Measurements from ENCODE around the gene STK11IP.

DNA sequence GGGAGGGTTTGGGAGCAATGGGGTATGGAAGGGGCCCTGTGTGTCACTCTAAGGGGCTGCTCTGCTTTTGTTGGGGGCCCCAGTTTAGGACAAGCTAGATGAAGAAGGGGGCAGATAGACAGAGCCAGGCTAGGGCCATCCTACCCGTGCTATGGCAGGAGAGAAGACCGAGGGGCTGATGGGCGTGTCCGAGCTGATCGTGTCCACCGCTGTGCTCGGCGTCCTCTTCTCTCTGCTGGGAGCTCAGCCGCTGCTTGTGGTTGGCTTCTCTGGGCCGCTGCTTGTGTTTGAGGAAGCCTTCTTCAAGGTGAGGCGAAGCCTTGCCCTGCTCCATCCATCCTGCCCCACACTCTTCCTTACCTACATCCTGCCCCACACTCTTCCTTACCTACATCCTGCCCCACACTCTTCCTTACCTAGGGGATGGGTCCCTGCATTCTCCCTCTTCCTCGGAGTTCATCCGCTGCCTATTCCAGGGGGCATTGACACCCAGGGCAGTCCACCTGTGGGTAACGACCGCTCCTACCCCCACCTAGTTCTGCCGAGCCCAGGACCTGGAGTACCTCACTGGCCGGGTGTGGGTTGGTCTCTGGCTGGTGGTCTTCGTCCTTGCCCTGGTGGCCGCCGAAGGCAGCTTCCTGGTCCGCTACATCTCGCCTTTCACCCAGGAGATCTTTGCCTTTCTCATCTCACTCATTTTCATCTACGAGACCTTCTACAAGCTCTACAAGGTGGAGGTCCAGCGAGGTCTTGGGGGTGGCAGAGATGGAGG, 38.7 kb downstream of the STK11IP start:
- TF ChIP-seq EZH2 (IDR thresholded peaks at IDR 0.05), result no peak
- TF ChIP-seq POLR2AphosphoS5 (IDR thresholded peaks at IDR 0.05; ENCODE audit: low read depth, low read length), result no peak
- TF ChIP-seq CEBPB (IDR thresholded peaks at IDR 0.05; ENCODE audit: low read depth), result no peak
- no peak for TF ChIP-seq ZNF274 (IDR thresholded peaks at IDR 0.05; ENCODE audit: low read depth, low read length)
- TF ChIP-seq, protein P1, sequence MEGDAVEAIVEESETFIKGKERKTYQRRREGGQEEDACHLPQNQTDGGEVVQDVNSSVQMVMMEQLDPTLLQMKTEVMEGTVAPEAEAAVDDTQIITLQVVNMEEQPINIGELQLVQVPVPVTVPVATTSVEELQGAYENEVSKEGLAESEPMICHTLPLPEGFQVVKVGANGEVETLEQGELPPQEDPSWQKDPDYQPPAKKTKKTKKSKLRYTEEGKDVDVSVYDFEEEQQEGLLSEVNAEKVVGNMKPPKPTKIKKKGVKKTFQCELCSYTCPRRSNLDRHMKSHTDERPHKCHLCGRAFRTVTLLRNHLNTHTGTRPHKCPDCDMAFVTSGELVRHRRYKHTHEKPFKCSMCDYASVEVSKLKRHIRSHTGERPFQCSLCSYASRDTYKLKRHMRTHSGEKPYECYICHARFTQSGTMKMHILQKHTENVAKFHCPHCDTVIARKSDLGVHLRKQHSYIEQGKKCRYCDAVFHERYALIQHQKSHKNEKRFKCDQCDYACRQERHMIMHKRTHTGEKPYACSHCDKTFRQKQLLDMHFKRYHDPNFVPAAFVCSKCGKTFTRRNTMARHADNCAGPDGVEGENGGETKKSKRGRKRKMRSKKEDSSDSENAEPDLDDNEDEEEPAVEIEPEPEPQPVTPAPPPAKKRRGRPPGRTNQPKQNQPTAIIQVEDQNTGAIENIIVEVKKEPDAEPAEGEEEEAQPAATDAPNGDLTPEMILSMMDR (IDR thresholded peaks at IDR 0.05 in 2 of 3, conservative IDR thresholded peaks at IDR 0.05 in 1 of 3; ENCODE audit: borderline replicate concordance in 1 of 3, insufficient read depth in 1 of 3, low read depth in 2 of 3, low read length in 2 of 3), result no peak
- no peak for TF ChIP-seq POLR2A (IDR thresholded peaks at IDR 0.05; ENCODE audit: borderline replicate concordance, extremely low read depth, insufficient read depth, insufficient read length)
- TF ChIP-seq, protein P2, sequence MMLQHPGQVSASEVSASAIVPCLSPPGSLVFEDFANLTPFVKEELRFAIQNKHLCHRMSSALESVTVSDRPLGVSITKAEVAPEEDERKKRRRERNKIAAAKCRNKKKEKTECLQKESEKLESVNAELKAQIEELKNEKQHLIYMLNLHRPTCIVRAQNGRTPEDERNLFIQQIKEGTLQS (IDR thresholded peaks at IDR 0.05), result no peak
- TF ChIP-seq, protein P3, sequence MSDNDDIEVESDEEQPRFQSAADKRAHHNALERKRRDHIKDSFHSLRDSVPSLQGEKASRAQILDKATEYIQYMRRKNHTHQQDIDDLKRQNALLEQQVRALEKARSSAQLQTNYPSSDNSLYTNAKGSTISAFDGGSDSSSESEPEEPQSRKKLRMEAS (IDR thresholded peaks at IDR 0.05), result no peak
- TF ChIP-seq ELF1 (IDR thresholded peaks at IDR 0.05; ENCODE audit: borderline replicate concordance, low read depth), result no peak
- no peak for TF ChIP-seq YY1 (IDR thresholded peaks at IDR 0.05; ENCODE audit: extremely low read depth, insufficient replicate concordance, low read depth, low read length)

Data from HCT116 (cell line).